GM18858 (cell line): ENCODE data around the gene AKTIP.

Experiments used
- ATAC-seq: cut with Tn5 transposase; IDR thresholded peaks from one replicate; pipeline ENCODE4 v1.9.1; 2021; ENCODE audit not compliant: unreplicated experiment

Gene AKTIP

DNA sequence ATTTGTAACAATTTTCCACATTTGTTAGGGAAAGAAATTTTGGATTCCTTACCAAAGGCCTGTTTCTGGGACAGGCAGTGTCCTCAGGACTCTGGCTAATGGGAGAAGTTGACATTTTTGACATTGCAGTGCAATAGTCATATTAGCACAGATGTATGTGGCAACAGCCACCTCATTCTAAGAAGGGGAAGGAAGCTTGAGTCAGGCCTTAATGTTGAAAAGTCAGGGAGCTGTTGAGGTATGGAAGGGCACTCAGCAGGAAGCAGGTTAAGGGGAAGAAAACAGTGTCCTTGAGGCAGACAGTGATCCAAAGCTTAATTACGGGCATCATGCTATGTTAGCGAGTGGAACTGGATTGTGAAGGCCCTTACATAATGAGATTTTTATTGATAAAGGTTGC, 20.9 kb downstream of the AKTIP start:
- ATAC-seq, result no peak

DNA sequence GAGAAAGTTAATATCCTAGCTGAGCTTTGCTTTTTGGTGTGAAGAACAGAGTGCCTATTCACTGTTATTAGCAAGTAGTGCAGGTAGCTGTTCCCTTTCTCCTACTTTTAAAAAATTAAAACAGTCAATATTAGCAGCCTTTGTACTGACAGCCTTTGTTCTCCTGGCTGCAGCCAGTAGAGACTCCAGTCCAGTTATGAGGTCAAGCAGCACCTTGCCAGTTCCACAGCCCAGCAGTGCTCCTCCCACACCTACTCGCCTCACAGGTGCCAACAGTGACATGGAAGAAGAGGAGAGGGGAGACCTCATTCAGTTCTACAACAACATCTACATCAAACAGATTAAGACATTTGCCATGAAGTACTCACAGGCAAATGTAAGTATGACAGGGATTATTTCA, 22.6 kb downstream of the AKTIP start:
- ATAC-seq, result no peak

- ATAC-seq, result no peak
Observed at GRCh38 chr16:53478965-53479364, 24.0 kb downstream of the AKTIP start.

DNA sequence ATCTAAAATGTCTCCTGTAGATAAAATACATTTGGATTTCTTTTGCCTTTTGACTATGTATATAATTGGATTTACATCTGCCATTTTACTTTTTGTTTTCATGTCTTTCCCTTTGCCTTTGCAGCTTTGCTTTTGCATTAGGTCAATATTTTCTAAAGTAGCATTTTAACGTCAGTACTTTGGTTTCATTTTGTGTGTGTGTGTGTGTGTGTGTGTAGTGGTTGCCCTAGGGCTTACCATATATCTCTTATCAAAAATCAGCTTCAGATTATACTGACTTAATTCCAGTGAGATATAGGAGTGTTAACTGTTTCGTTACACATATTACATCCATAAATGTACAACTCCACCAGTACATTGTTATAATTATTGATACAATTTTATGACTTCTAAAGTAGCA, 26.1 kb downstream of the AKTIP start:
- no peak for ATAC-seq

DNA sequence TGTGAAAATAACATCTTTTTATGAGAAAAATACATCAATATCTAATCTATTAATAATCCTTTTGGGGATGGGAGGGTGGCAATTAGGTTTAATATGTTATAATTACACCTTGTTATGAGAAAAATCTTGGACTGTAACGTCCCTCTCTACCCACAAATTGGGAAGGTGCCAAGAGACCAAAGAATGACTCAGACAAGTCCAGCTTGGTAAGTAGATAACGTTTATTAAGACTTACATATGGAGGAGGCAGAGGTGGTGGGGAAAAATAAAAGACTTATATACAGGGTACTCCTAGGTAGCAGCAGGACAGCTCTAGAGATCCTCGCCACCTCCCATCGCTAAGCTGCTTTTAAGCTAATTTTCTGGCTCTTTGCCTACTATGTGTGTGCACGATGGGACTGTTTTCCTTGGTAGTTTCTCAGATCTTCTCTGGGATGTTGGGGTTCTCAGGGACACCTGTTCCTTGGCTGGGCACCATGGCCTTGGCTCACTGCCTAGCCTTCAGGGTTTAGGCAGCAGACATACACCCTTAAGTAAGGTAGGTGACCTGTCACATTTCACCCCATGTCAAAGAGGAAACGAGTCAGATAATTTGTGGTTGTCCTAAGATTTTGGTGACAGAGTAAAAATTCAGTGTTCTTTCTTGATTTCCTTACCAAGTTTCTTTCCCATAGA, 37.3 kb downstream of the AKTIP start:
- ATAC-seq, result no peak

- no peak for ATAC-seq
Observed at GRCh38 chr16:53458635-53459034, 44.4 kb downstream of the AKTIP start.

DNA sequence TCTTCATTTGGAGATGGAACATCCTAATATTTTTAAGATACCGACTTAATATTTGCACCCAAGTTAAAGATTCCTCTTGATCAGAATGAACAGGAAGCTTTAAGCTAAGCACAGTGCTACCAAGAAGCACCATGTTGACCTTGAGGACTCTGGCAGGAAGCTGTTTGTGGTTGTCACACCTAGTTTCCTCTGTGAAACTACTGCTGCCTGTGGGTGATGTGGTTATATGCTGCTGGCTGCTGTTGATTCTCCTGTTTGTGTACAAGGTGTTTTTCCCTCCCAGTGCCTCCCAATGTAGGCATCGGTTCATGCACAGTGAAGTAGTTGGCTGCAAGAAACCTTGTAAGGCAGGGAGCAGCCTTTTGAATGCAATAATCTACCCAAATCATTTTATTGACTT, 45.3 kb downstream of the AKTIP start:
- ATAC-seq, result peak; percentile 100

- no peak for ATAC-seq
Observed at GRCh38 chr16:53456625-53457024, 46.4 kb downstream of the AKTIP start.

DNA sequence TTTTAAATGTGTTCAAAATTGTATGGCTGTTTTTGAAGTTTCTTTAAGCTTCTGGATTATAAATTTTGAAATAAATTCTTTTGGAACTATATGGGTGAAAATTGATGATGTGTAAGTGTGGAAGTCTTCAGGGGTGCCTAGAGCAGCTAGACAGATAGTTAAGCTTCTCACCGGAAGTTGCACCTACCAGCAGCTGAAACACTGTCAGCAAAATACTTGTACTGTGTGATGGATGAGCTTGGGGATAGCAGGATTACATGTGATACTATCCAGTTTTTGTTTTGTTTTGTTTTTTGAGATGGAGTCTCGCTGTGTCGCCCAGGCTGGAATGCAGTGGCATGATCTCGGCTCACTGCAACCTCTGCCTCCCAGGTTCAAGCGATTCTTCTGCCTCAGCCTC, 49.1 kb downstream of the AKTIP start:
- ATAC-seq, result no peak

- peak; percentile 71 for ATAC-seq
Observed at GRCh38 chr16:53449816-53450517, 53.0 kb downstream of the AKTIP start.

DNA sequence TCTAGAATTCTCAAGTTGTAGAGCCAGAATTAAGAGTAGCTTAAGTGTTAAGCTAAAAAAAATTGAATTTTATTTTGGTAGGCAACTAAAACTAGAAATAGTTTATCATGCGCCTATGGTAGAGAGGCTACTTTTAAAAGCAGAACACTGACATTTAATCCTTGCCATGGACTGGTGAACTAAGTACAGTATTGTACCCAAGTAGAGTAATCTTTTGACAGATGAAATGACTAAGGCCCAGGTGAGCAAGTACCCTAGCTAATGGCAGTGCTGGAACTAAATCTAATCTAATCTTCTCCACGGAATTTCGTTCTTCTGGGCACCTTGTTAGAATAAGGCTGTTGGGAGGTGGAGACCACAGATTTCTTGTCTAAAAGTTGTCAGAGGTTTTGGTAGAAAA, 56.9 kb downstream of the AKTIP start:
- ATAC-seq, result no peak

DNA sequence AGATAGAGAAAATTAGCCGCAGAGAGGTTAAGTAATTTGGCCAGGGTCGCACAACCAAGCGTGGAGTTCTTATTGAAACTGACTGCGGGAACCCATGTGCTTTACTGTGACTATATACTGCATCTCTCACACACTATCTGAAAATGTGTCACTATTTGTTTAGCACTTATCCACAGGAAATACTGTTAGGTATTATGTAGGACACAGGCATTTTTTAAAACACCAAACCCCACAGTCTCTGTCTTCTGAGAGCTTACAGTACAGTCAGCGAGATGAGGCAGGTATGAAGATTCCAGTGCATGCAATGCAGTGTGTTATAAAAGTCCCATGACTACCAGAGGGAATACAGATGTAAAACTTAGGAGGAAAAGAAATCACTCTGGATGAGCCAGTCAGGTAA, 57.5 kb downstream of the AKTIP start:
- ATAC-seq, result no peak
